HG02885 (cell line): ENCODE measurements around the gene CNTN5.

Experiments used
- ATAC-seq: cut with Tn5 transposase; IDR thresholded peaks from one replicate; pipeline ENCODE4 v1.9.1; 2021; ENCODE audit warnings: mild to moderate bottlenecking; ENCODE audit not compliant: unreplicated experiment, poor library complexity

Gene CNTN5

GRCh38 chr11:100004541-100004940 lies 983.8 kb downstream of the CNTN5 start:
- no peak for ATAC-seq

GRCh38 chr11:100008417-100008816 lies 987.7 kb downstream of the CNTN5 start:
- no peak for ATAC-seq

GRCh38 chr11:100009728-100010127 lies 989.0 kb downstream of the CNTN5 start:
- ATAC-seq = no peak

GRCh38 chr11:100010393-100010792 lies 989.6 kb downstream of the CNTN5 start:
- ATAC-seq = no peak

- ATAC-seq = no peak
These were observed 990.9 kb downstream of the CNTN5 start for GRCh38 chr11:100011697-100012096.

- no peak for ATAC-seq
These were observed 992.3 kb downstream of the CNTN5 start for GRCh38 chr11:100013011-100013410.

- peak; percentile 86 for ATAC-seq
These were observed 1011.2 kb downstream of the CNTN5 start for GRCh38 chr11:100031973-100032372.

GRCh38 chr11:100061006-100061405 lies 1040.3 kb downstream of the CNTN5 start:
- no peak for ATAC-seq

GRCh38 chr11:100066399-100066798 lies 1045.7 kb downstream of the CNTN5 start:
- ATAC-seq = no peak

- no peak for ATAC-seq
These were observed 1047.4 kb downstream of the CNTN5 start for GRCh38 chr11:100068116-100068515.

GRCh38 chr11:100072131-100072530 lies 1051.4 kb downstream of the CNTN5 start:
- no peak for ATAC-seq

- ATAC-seq = no peak
These were observed 1059.6 kb downstream of the CNTN5 start for GRCh38 chr11:100080381-100080780.

GRCh38 chr11:100080821-100081220 lies 1060.1 kb downstream of the CNTN5 start:
- ATAC-seq = no peak

- no peak for ATAC-seq
These were observed 1072.9 kb downstream of the CNTN5 start for GRCh38 chr11:100093698-100094097.

GRCh38 chr11:100094121-100094865 lies 1073.5 kb downstream of the CNTN5 start:
- ATAC-seq = no peak

GRCh38 chr11:100095809-100096208 lies 1075.1 kb downstream of the CNTN5 start:
- no peak for ATAC-seq

- ATAC-seq = no peak
These were observed 1077.8 kb downstream of the CNTN5 start for GRCh38 chr11:100098560-100098959.

GRCh38 chr11:100105255-100105981 lies 1084.7 kb downstream of the CNTN5 start:
- no peak for ATAC-seq

- ATAC-seq = no peak
These were observed 1085.2 kb downstream of the CNTN5 start for GRCh38 chr11:100105982-100106358.

- no peak for ATAC-seq
These were observed 1098.4 kb downstream of the CNTN5 start for GRCh38 chr11:100119176-100119575.

GRCh38 chr11:100133114-100133513 lies 1112.4 kb downstream of the CNTN5 start:
- ATAC-seq = no peak

GRCh38 chr11:100141201-100141600 lies 1120.5 kb downstream of the CNTN5 start:
- no peak for ATAC-seq
